GM18868 (cell line): ENCODE results near the gene SOX8.
"Not testable (repeated sequence)": the region's sequence is repeated elsewhere in the genome, so short reads cannot be mapped to it uniquely, and the experiment has no call there.

Experiments used
- ATAC-seq: cut with Tn5 transposase; IDR thresholded peaks from one replicate; pipeline ENCODE4 v1.9.1; 2021; ENCODE audit warnings: mild to moderate bottlenecking, moderate library complexity; ENCODE audit not compliant: unreplicated experiment

Gene SOX8

DNA sequence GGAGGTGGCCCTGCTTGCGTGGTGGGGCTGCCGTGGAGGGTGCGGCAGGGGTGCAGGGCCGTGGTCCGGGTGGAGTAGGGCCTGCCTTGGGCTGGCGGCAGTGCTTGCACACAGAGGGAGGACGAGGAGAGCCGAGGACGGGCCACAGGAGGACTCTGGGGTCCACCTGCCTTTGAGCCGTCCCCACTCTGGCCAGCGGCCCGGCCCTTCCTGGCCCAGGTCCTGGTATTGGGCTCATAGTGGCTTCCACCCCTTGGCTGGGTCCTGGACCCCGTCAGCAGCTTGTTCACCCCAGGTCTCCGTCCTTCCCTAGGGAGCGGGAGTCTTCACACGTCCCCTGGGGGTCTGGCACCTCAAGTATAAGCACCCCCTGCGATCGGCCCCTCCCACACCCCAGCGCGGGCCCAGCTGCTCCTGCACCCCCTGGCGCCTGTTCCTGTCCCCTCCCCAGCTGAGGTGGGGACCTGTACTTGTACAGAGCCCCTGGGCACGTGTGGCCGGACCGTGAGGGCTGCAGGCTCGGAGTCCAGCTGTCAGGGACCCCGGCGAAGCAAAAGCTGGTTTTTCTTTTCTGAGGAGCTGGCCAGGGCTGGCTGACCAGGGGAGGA lies 40.1 kb downstream of the SOX8 start:
- ATAC-seq = no peak

DNA sequence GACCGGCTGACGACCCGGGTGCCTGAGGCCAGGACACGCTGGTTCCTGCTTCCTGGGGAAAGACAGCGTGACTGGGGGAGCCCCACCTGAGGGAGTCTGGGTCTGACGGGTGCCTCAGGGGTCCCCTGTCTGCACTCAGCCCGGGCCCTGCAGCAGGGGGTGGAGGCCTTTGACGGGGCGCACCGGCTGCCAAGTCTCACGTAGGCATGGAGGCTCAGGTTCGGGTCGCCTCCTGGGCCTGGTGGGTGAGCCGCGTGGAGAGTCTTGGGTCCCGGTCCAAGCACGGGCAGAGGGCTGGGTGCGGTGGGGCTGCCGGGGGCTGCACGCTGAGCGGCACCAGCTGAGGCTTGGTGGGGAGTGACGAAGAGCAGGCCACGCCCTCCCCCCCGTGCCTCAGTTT lies 40.9 kb downstream of the SOX8 start:
- no peak for ATAC-seq

DNA sequence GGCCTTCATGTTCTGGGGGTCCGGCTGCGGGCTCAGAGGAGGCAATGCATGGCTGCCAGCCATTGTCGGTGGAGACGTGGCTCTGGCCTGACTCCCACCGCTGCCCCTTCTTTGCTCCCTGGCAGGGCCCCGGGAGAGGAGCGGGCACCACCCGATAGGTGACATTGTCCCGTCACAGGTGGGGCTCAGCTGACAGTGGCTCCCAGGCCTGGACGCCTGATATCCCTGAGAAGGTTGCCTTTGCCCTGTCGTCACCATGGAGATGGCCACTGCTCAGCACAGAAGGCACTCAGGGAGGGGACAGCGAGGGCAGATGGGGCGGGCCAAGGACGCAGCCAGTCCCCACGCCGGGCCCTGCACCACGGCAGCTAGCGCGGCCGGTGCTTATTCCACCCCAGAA lies 42.6 kb downstream of the SOX8 start:
- ATAC-seq = no peak

DNA sequence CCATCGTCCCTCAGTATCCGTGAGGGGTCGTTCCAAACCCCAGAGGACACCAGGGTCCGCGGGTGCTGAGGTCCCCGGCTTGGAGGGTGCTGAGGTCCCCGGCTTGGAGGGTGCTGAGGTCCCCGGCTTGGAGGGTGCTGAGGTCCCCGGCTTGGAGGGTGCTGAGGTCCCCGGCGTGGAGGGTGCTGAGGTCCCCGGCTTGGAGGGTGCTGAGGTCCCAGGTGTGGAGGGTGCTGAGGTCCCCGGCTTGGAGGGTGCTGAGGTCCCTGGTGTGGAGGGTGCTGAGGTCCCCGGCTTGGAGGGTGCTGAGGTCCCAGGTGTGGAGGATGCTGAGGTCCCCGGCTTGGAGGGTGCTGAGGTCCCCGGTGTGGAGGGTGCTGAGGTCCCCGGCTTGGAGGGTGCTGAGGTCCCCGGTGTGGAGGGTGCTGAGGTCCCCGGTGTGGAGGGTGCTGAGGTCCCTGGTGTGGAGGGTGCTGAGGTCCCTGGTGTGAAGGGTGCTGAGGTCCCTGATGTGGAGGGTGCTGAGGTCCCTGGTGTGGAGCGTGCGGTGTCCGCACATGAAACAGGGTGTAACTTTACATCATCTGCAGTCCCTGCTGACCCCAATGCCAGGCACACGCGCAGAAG lies 43.7 kb downstream of the SOX8 start:
- not testable (repeated sequence) for ATAC-seq

DNA sequence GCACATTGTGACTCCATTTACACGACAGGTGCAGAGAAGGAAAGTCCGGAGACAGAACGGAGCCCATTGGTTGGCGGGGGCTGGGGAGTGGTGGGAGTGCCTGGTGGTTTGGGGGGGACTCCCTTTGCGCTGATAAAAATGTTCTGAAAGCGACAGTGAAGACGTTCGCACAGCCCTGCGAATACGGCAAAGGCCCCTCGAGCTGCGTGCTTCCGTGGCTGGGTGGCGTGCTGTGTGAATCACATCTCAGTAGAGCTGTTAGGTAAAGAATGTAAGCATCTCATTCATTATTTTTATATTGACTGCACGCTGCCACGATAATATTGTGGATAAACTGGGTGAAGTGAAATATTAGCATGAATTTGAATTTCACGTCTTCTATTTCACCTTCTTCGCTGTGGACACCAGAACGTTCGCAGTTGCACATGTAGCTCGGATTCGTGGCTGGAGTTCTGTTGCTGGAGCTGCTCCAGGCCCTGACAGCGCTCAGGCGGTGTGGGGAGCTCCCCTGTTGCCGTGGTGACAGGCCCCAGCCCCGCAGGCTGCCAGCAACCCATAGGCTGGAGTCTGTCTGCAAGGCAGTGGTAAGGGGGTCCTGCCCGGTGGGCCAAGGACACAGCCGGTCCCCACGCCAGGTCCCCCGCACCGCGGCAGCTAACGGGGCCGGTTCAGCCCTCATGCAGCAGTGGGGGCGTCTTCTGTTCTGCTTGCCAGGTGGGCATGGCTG lies 44.6 kb downstream of the SOX8 start:
- no peak for ATAC-seq

DNA sequence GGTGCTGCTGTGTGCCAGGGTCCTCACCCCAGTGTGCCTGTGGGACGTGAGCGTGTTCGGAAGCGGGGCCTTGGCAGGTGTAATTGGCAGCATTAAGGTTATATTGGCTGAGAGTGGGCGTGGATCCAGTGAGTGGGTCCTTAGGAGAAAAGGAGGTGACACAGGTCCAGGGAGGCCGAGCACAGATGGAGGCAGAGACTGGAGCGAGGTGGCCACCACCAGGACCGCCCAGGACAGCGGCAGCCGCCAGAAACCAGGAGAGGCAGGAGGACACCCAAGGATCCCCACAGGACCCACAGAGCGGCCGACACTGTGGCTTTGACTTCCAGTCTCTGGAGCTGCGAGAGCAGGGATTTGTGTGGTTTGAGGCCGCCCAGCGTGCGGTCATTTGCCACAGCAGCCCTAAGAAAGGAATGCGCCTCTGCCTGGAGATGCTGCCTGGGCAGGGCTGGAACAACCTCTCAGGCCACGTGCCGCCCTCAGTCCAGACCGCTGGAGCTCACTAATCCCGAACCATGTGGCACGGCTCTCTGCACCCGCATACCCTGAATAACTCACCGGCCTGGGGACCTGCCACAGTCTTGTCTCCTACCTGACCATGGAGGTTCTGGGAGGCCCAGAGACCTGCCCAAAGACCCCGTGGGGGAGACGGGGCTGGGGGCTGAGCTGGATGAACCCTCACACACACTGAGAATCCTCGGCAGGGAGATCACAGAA lies 45.4 kb downstream of the SOX8 start:
- no peak for ATAC-seq

DNA sequence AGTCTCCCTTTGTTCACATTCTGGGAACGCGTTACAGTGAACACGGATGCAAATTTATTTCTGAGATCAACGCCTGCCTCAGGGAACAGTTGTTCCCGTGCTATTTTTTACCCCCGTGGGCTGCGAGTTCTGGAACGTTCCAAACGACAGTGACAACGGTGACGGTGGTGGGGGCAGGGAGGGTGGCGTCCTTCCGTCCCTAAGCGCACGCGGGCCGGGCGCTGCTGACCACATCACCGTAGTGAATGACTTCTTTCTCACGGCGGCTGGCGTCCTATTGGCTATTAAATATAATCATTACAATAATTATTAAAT lies 45.9 kb downstream of the SOX8 start:
- no peak for ATAC-seq

DNA sequence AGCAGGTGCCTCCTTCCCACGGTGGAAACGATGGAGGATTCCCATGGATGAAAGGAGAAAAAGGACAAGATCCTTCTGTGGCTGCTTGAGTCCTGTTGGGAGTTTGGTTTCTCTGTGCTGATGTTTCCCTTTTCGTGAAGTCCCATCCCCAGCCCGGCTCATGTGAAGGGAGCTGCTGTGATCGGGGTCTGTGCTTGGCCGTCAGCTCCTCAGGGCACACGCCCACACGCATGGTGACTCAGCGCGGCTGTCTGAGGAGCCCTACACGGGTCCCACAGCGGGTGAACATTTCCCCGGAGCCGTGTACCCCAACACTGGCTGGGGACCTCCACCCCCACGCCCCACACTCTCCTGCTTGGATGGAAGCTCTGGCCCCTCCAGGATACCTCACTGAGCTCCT lies 46.5 kb downstream of the SOX8 start:
- ATAC-seq = no peak

DNA sequence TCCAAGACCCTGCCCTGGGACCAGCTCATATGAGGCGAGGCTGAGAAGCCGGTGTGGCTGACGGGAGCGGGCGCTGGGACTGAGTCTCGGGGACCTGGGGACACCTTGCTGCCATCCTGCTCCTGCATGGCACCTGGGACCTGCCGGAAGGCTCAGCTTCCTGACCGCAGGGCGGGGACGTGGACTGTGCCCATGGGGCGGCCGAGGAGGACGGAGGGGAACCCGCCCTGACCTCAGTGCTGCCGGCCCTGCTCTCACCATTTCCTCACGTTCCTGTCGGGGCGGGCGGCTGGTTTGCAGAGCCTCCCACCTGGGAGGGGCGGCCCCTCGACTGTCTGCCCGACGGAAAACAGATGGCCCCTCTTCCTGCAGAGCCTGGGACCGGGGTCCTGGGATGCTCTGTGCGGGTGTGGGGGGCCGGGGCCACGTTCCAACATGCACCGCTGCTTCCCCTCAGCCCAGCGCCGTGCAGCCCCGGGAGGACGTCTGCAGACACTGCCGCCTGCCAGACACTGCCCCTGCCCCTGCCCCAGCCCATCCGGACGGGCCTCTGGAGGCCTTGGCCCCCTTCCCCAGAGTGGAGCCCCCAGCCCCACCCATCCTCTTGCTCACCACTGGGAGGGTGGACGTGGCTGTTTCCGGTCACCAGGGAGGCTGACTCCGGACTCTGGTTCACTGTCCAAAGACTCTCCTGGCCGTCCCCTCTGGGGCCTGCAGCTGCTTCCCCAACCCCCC lies 47.1 kb downstream of the SOX8 start:
- no peak for ATAC-seq

DNA sequence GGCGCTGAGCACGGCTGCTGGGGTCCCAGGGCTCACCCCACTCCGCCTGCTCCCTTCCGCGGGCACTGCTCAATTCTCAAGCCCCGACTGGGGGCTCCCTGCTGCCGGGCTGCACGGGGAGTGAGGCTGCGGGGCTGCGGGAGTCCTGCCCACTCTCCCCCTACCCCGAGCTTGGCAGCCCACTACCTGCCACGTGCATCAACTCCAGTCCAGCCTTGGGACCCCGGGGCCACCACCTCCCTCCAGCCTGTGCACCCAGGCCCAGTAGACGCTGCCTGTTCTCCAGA lies 47.6 kb downstream of the SOX8 start:
- ATAC-seq = no peak

DNA sequence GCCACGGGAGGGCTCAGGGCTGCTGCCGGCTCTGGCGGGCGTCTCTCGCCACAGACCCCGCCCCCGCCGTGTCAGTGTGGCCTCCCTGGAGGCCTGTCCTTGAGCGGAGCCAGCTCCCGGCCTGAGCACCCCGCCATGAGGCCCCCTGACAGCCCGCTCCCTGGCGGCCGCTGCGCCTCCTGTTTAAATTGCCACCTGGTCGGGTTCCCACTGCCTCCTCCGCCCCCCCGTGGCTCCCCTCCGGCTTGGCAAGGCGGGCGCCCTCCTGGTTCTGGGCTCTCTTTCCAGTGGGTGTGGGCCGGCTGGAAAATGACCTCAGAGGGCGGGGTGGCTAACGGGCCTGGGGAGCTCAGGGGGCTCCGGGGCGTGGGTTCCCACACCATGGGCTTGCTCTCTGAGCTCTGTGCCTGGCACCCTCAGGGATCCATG lies 48.9 kb downstream of the SOX8 start:
- no peak for ATAC-seq

DNA sequence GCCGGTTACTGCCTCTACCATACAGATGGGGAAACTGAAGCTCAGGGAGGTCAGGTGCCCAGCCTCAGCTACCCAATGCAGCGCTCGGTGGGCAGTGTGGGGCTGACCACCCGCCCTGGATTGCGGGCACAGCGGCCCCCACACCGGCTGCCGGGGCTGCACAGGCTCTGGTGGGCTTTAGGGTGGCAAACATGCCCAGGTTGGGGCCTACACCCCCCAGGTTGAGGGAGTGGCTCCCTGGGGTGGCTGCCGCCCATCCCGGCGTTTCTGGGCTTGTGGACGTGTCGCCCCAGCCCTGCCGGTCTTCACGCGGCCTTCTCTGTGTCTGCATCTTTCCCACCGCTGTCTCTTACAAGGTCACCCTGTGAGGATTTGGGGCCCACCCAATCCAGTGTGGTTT lies 50.1 kb downstream of the SOX8 start:
- ATAC-seq = no peak

DNA sequence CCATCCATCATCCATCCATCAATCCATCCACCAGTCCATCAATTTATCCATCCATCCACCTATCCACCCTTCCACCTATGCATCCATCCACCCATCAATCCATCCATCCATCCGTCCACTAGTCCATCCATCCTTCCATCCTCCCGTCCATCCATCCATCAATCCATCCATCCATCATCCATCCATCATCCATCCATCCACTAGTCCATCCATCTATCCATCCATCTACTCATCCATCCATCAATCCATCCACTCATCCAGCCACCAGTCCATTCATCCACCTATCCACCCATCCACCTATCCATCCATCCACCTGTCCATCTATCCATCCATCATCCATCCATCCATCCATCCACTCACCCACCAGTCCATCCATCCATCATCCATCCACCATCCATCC lies 51.0 kb downstream of the SOX8 start:
- ATAC-seq = no peak

DNA sequence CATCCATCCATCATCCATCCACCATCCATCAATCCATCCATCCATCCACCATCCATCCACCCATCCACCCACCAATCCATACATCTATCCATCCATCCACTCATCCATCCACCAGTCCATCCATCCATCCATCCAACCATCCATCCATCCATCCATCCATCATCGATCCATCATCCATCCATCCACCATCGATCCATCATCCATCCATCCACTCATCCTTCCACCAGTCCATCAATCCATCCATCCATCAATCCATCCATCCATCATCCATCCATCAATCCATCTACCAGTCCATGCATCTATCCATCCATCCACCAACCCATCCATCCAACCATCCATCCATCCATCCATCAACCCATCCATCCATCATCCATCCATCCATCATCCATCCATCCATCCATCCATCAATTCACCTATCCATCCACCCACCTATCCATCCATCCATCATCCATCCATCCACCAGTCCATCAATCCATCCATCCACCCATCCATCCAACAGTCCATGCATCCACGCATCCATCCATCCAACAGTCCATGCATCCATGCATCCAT lies 51.6 kb downstream of the SOX8 start:
- ATAC-seq = no peak

DNA sequence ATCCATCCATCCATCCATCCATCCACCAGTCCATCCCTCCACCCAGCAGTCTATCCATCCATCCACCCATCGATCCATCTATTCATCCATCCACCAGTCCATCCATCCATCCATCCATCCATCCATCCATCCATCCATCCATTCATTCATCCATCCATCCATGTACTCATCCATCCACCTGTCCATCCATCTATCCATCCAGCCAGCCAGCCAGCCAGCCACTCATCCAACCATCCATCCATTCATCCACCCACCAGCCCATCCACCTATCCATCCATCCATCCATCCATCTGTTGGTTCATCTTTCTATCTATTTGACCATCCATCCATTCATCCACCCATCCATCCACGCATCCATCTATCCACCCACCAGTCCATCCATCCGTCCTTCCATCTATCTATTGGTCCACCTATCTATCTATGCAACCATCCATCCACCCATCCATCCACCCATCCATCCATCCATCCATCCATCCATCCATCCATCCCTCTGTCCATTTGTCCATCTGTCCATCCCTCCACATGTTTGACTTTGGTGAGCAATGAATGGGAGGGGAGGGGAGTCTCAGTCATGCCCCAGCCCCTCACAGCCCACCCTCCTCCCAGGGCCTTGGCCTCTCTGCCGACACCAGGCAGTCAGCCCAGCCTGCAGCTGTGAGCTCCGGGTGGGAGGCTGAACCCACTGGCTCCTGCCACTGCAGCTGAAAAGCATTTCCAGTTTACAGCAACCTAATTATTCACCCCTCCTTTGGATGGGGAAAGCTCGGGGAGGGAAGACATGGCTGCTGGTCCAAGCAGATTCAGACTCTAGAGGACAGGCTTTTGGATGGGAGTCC lies 52.9 kb downstream of the SOX8 start:
- ATAC-seq = no peak

DNA sequence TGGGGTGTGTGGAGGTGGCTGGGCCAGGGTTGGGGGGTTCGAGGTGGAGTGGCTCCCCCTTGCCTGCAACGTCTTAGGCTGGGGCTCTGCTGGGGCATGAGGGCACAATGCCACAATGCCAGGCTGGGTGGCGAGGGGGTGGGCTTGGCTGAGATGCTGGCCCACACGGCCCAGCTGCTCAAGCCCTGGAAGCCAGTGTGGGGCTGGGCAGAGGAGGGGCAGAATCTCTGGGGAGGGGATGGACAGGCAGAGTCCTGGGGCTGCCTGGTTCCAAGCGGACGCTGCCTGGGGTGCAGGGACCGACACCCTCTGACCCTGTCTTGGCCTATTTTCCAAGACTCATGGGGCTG lies 53.5 kb downstream of the SOX8 start:
- no peak for ATAC-seq

DNA sequence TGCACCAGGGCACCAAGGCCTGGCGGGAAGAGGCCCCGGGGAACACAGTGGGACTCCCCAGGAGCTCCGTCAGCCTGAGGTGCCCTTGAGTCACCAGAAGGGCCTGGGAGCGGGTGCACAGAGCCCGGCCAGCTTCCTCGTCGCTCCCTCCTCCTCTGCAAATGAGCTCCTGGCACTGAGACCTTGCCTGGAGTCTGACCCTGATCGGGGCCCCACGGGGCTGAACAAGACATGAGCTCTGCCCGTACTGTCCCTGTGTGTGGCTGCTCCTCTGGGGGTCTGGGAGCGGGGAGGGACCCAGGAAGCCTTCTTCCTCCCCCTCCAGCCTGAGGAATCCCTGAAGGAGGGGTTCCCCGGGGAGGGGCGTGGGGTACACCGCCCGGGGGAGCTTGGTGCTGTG lies 54.6 kb downstream of the SOX8 start:
- no peak for ATAC-seq
